Suprapubic skin (tissue), 3 donors: ENCODE results near the gene LTN1.

Experiments used
- CTCF ChIP-seq, 2 donors: fragments of 200-600 bp in 1 of 2; fragments of 450-650 bp in 1 of 2; sonication (generic) in 1 of 2; IDR thresholded peaks; one replicate each; pipeline ENCODE4 v1.5.1; 2016 to 2019; ENCODE audit warnings: antibody characterized with exemption in 2 of 2, mild to moderate bottlenecking in 1 of 2, moderate library complexity in 1 of 2
- POLR2A ChIP-seq, 2 donors: fragments of 450-650 bp; IDR thresholded peaks; one replicate each; pipeline ENCODE4 v1.6.1; 2017; ENCODE audit warnings: antibody characterized with exemption in 2 of 2, mild to moderate bottlenecking in 2 of 2, moderate library complexity in 2 of 2

- TF ChIP-seq CTCF (IDR thresholded peaks at IDR 0.05) (no peak), POLR2A (IDR thresholded peaks at IDR 0.05) (no peak)
These were observed 40.0 kb downstream of the LTN1 start for GRCh38 chr21:28952686-28953085.
